Nephron progenitor cell (in vitro differentiated cells): Measurements from ENCODE around the gene MCTP2.

ENCODE experiments used
- DNase-seq: peaks from one replicate; pipeline ENCODE4 v3.0.0; 2021
- H3K27ac Mint-ChIP-seq: 2 replicates; pipeline ENCODE4 v1.8.0; 2021; ENCODE audit warnings: mild to moderate bottlenecking, moderate library complexity, mixed read lengths
- H3K27me3 Mint-ChIP-seq: 2 replicates; pipeline ENCODE4 v1.8.0; 2021; ENCODE audit warnings: mild to moderate bottlenecking, low read depth, mixed read lengths; ENCODE audit not compliant: poor library complexity
- H3K36me3 Mint-ChIP-seq: 2 replicates; pipeline ENCODE4 v1.8.0; 2021; ENCODE audit warnings: low read depth, mixed read lengths
- H3K4me1 Mint-ChIP-seq: 2 replicates; pipeline ENCODE4 v1.8.0; 2021; ENCODE audit warnings: mixed read lengths
- H3K4me3 Mint-ChIP-seq: 2 replicates; pipeline ENCODE4 v1.8.0; 2021; ENCODE audit warnings: mild to moderate bottlenecking, moderate library complexity, mixed read lengths
- H3K9me3 Mint-ChIP-seq: 2 replicates; pipeline ENCODE4 v1.8.0; 2021; ENCODE audit warnings: mild to moderate bottlenecking, moderate library complexity, mixed read lengths
- CTCF ChIP-seq: fragments of 200-600 bp; sonication (generic); IDR thresholded peaks from 2 replicates; pipeline ENCODE4 v1.5.0; 2021; ENCODE audit warnings: antibody characterized with exemption

The MCTP2 gene

GRCh38 chr15:94362385-94363092 lies 131.2 kb downstream of the MCTP2 start:
- no peaks in the 10 kb centered on the region for H3K9me3 Mint-ChIP-seq
- no peaks in the 10 kb centered on the region for H3K36me3 Mint-ChIP-seq
- peak overlapping the region; percentile 90 for H3K27ac Mint-ChIP-seq
- H3K4me1 Mint-ChIP-seq: peaks cover 72% of the 10 kb centered on the region
- peak overlapping the region; percentile 2 for H3K4me3 Mint-ChIP-seq
- DNase-seq: peak; percentile 6
- H3K27me3 Mint-ChIP-seq: no peaks in the 10 kb centered on the region
- no peak for TF ChIP-seq CTCF

GRCh38 chr15:94363382-94363781 lies 132.0 kb downstream of the MCTP2 start:
- no peak for DNase-seq
- Mint-ChIP-seq H3K27me3 (no peaks in the 10 kb centered on the region), H3K9me3 (no peaks in the 10 kb centered on the region), H3K27ac (peak overlapping the region; percentile 75), H3K36me3 (no peaks in the 10 kb centered on the region), H3K4me1 (peaks cover 78% of the 10 kb centered on the region), H3K4me3 (peak overlapping the region; percentile 10)
- TF ChIP-seq CTCF: no peak

GRCh38 chr15:94366781-94367180 lies 135.4 kb downstream of the MCTP2 start:
- Mint-ChIP-seq H3K27ac (no peak overlapping the region), H3K9me3 (no peaks in the 10 kb centered on the region), H3K27me3 (no peaks in the 10 kb centered on the region), H3K36me3 (no peaks in the 10 kb centered on the region), H3K4me3 (no peak overlapping the region), H3K4me1 (peaks cover 80% of the 10 kb centered on the region)
- no peak for DNase-seq
- TF ChIP-seq CTCF: no peak

- no peak overlapping the region for H3K4me3 Mint-ChIP-seq
These were observed 136.6 kb downstream of the MCTP2 start for GRCh38 chr15:94367726-94368535.

GRCh38 chr15:94370206-94370935 lies 139.0 kb downstream of the MCTP2 start:
- DNase-seq: no peak
- Mint-ChIP-seq H3K4me1 (peaks cover 53% of the 10 kb centered on the region), H3K9me3 (no peaks in the 10 kb centered on the region), H3K36me3 (no peaks in the 10 kb centered on the region), H3K27me3 (no peaks in the 10 kb centered on the region), H3K27ac (no peak overlapping the region), H3K4me3 (no peak overlapping the region)
- TF ChIP-seq CTCF: no peak

More at GRCh38 chr15:94367726-94368535, 136.6 kb downstream of the MCTP2 start:
- no peaks in the 10 kb centered on the region for H3K27me3 Mint-ChIP-seq
- H3K9me3 Mint-ChIP-seq: no peaks in the 10 kb centered on the region
- H3K36me3 Mint-ChIP-seq: no peaks in the 10 kb centered on the region
- peaks cover 69% of the 10 kb centered on the region for H3K4me1 Mint-ChIP-seq
- no peak for TF ChIP-seq CTCF
- DNase-seq: no peak
- no peak overlapping the region for H3K27ac Mint-ChIP-seq
